ENCODE data around the gene RASSF5. TPM values are rescaled to one million over a fixed set of nuclear protein-coding genes. Genes with fewer than 3 reads are reported as not detected.

RASSF5 gene
- polyA plus RNA-seq, 2 of the 4 experiments (the other 2 are of a cell fraction), result 2.0 to 2.2 TPM

- peaks cover 23% of the 10 kb centered on the region for H3K4me1 ChIP-seq
- ChIA-PET POLR2A (interaction anchor here (0.6 kb wide), 1 partner anchor 46 kb away, joined by 4 read pairs; no protein-coding TSS in a partner anchor), CTCF (interaction anchor here (0.7 to 10.1 kb wide), 6 partner anchors 5 to 132 kb away, joined by 3 to 121 read pairs (median 8); no protein-coding TSS in a partner anchor)
- no peak for TF ChIP-seq RARB (CRISPR knock-in tag; IDR thresholded peaks at IDR 0.05)
- TF ChIP-seq JUN (IDR thresholded peaks at IDR 0.05), result no peak
- no peak for TF ChIP-seq MAFK (IDR thresholded peaks at IDR 0.05; ENCODE audit: partially characterized antibody)
- TF ChIP-seq EHMT2 (IDR thresholded peaks at IDR 0.05; ENCODE audit: low read depth), result no peak
- TF ChIP-seq CBX8 (IDR thresholded peaks at IDR 0.05), result no peak
- TF ChIP-seq NR3C1 (IDR thresholded peaks at IDR 0.05), result no peak
- no peak for TF ChIP-seq ZFP36 (IDR thresholded peaks at IDR 0.05; ENCODE audit: borderline replicate concordance, partially characterized antibody)
- TF ChIP-seq CHD4 (IDR thresholded peaks at IDR 0.05; ENCODE audit: borderline replicate concordance), result no peak
- WGBS (ENCODE audit: missing lambda C conversion rate), result 45% methylated on average over 2 of the region's 2 CpGs
- H3K4me2 ChIP-seq, result no peak overlapping the region
- DNase-seq (ENCODE audit: low read depth in 1 of 2, low spot score in 1 of 2), result no peak
- no peak for ATAC-seq
- no peak overlapping the region for H3K27ac ChIP-seq
- no peak for FAIRE-seq
- no peak overlapping the region for H3K4me3 ChIP-seq
- H3K9me3 ChIP-seq, result no peaks in the 10 kb centered on the region
Measured at GRCh38 chr1:206498685-206499084, 8.6 kb upstream of the RASSF5 start.

GRCh38 chr1:206500046-206500445 lies 7.3 kb upstream of the RASSF5 start:
- TF ChIP-seq HOXB5 (CRISPR knock-in tag; IDR thresholded peaks at IDR 0.05) (no peak), NR3C1 (IDR thresholded peaks at IDR 0.05) (no peak)
- H3K9me3 ChIP-seq, result no peaks in the 10 kb centered on the region
- no peak overlapping the region for H3K4me3 ChIP-seq
- ATAC-seq (no peak), FAIRE-seq (no peak), DNase-seq (ENCODE audit: low read depth in 1 of 2, low spot score in 1 of 2) (no peak)
- 91% methylated on average over 3 of the region's 3 CpGs for WGBS (ENCODE audit: missing lambda C conversion rate)
- H3K27ac ChIP-seq, result no peak overlapping the region
- CTCF ChIA-PET, result interaction anchor here (0.6 to 10.1 kb wide), 7 partner anchors 7 to 975 kb away, joined by 3 to 121 read pairs (median 7); no protein-coding TSS in a partner anchor
- H3K4me1 ChIP-seq, result peaks cover 30% of the 10 kb centered on the region
- no peak overlapping the region for H3K4me2 ChIP-seq
- POLR2A ChIA-PET, result no interaction called here

GRCh38 chr1:206501881-206502280 lies 5.5 kb upstream of the RASSF5 start:
- Histone ChIP-seq H3K4me1 (peaks cover 30% of the 10 kb centered on the region), H3K4me2 (no peak overlapping the region), H3K9me3 (no peaks in the 10 kb centered on the region), H3K27ac (no peak overlapping the region), H3K4me3 (no peak overlapping the region)
- ATAC-seq (no peak), DNase-seq (ENCODE audit: low read depth in 1 of 2, low spot score in 1 of 2) (no peak), FAIRE-seq (no peak)
- CTCF ChIA-PET, result interaction anchor here (0.8 to 10.1 kb wide), 6 partner anchors 9 to 161 kb away, joined by 3 to 121 read pairs (median 8); partner anchors contain the start of gene EIF2D
- POLR2A ChIA-PET, result interaction anchor here (0.6 kb wide), 1 partner anchor 28 kb away, joined by 6 read pairs; no protein-coding TSS in a partner anchor
- TF ChIP-seq KDM5A (IDR thresholded peaks at IDR 0.05) (no peak), HEYL (CRISPR knock-in tag; IDR thresholded peaks at IDR 0.05) (no peak), FOSL2 (IDR thresholded peaks at IDR 0.05) (no peak), FOSL2 (CRISPR knock-in tag; IDR thresholded peaks at IDR 0.05) (no peak), HDAC2 (IDR thresholded peaks at IDR 0.05) (no peak), SREBF2 (IDR thresholded peaks at IDR 0.05) (no peak)
- WGBS (ENCODE audit: missing lambda C conversion rate), result 73% methylated on average over 5 of the region's 5 CpGs

- TF ChIP-seq E2F6 (IDR thresholded peaks at IDR 0.05; ENCODE audit: borderline replicate concordance, low read depth) (no peak), ZC3H11A (IDR thresholded peaks at IDR 0.05) (no peak), CTCF (IDR thresholded peaks at IDR 0.05) (no peak), TP53 (CRISPR knock-in tag; IDR thresholded peaks at IDR 0.05) (no peak), EP300 (IDR thresholded peaks at IDR 0.05) (no peak), RAD21 (conservative IDR thresholded peaks at IDR 0.05 in 1 of 2, IDR thresholded peaks at IDR 0.05 in 1 of 2) (no peak), USF2 (IDR thresholded peaks at IDR 0.05) (no peak), HES2 (IDR thresholded peaks at IDR 0.05) (no peak), KDM1A (IDR thresholded peaks at IDR 0.05; ENCODE audit: low read depth) (no peak), MAFK (IDR thresholded peaks at IDR 0.05; ENCODE audit: partially characterized antibody) (no peak), ATOH8 (CRISPR knock-in tag; IDR thresholded peaks at IDR 0.05; ENCODE audit: low read depth) (no peak), KDM5A (IDR thresholded peaks at IDR 0.05) (no peak)
- POLR2A ChIA-PET, result interaction anchor here (0.6 kb wide), 1 partner anchor 28 kb away, joined by 6 read pairs; no protein-coding TSS in a partner anchor
- Histone ChIP-seq H3K27ac (no peak overlapping the region), H3K4me2 (no peak overlapping the region), H3K4me3 (no peak overlapping the region), H3K4me1 (peaks cover 30% of the 10 kb centered on the region), H3K9me3 (no peaks in the 10 kb centered on the region)
- 83% methylated on average over 2 of the region's 2 CpGs for WGBS (ENCODE audit: missing lambda C conversion rate)
- ATAC-seq, result no peak
- DNase-seq (ENCODE audit: low read depth in 1 of 2, low spot score in 1 of 2), result no peak
- CTCF ChIA-PET, result interaction anchor here (0.8 to 10.1 kb wide), 6 partner anchors 9 to 161 kb away, joined by 3 to 121 read pairs (median 8); partner anchors contain the start of gene EIF2D
- no peak for FAIRE-seq
Measured at GRCh38 chr1:206502403-206502802, 4.9 kb upstream of the RASSF5 start.
